Measurements from ENCODE around the gene GFOD1. TPM values are rescaled to one million over a fixed set of nuclear protein-coding genes. Genes with fewer than 3 reads are reported as not detected.

The GFOD1 gene
- polyA plus RNA-seq, 1 donor from 2014 or later: 7.0 TPM

- Histone ChIP-seq H3K79me2 (replicated peaks; ENCODE audit: insufficient read depth, low read length) (no peaks in the 10 kb centered on the region), H3K4me3 (ENCODE audit: low read length) (no peak overlapping the region), H3K27me3 (ENCODE audit: insufficient read depth, low read depth, low read length) (no peaks in the 10 kb centered on the region), H3K4me2 (ENCODE audit: low read length) (no peak overlapping the region), H3K9me3 (ENCODE audit: low read length) (no peaks in the 10 kb centered on the region), H3K27ac (ENCODE audit: low read length) (no peak overlapping the region), H2AFZ (ENCODE audit: low read depth, low read length) (no peak overlapping the region), H3K36me3 (ENCODE audit: insufficient read depth, low read length) (no peaks in the 10 kb centered on the region), H3K9me2 (ENCODE audit: insufficient read depth, low read length) (no peaks in the 10 kb centered on the region), H4K20me1 (ENCODE audit: insufficient read depth) (no peaks in the 10 kb centered on the region), H3F3A (ENCODE audit: insufficient read depth, low read length, poor library complexity, severe bottlenecking) (no peaks in the 10 kb centered on the region), H3K9ac (ENCODE audit: low read length) (no peak overlapping the region)
- no peak for TF ChIP-seq MXI1 (conservative IDR thresholded peaks at IDR 0.05; ENCODE audit: poor library complexity, severe bottlenecking)
- TF ChIP-seq, protein P1, sequence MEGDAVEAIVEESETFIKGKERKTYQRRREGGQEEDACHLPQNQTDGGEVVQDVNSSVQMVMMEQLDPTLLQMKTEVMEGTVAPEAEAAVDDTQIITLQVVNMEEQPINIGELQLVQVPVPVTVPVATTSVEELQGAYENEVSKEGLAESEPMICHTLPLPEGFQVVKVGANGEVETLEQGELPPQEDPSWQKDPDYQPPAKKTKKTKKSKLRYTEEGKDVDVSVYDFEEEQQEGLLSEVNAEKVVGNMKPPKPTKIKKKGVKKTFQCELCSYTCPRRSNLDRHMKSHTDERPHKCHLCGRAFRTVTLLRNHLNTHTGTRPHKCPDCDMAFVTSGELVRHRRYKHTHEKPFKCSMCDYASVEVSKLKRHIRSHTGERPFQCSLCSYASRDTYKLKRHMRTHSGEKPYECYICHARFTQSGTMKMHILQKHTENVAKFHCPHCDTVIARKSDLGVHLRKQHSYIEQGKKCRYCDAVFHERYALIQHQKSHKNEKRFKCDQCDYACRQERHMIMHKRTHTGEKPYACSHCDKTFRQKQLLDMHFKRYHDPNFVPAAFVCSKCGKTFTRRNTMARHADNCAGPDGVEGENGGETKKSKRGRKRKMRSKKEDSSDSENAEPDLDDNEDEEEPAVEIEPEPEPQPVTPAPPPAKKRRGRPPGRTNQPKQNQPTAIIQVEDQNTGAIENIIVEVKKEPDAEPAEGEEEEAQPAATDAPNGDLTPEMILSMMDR (IDR thresholded peaks at IDR 0.05; ENCODE audit: poor library complexity, severe bottlenecking): no peak
- TF ChIP-seq TAF1 (IDR thresholded peaks at IDR 0.05; ENCODE audit: low read depth): no peak
- TF ChIP-seq EP300 (conservative IDR thresholded peaks at IDR 0.05; ENCODE audit: poor library complexity, severe bottlenecking): no peak
- TF ChIP-seq RAD21 (conservative IDR thresholded peaks at IDR 0.05): no peak
- TF ChIP-seq, protein P2, sequence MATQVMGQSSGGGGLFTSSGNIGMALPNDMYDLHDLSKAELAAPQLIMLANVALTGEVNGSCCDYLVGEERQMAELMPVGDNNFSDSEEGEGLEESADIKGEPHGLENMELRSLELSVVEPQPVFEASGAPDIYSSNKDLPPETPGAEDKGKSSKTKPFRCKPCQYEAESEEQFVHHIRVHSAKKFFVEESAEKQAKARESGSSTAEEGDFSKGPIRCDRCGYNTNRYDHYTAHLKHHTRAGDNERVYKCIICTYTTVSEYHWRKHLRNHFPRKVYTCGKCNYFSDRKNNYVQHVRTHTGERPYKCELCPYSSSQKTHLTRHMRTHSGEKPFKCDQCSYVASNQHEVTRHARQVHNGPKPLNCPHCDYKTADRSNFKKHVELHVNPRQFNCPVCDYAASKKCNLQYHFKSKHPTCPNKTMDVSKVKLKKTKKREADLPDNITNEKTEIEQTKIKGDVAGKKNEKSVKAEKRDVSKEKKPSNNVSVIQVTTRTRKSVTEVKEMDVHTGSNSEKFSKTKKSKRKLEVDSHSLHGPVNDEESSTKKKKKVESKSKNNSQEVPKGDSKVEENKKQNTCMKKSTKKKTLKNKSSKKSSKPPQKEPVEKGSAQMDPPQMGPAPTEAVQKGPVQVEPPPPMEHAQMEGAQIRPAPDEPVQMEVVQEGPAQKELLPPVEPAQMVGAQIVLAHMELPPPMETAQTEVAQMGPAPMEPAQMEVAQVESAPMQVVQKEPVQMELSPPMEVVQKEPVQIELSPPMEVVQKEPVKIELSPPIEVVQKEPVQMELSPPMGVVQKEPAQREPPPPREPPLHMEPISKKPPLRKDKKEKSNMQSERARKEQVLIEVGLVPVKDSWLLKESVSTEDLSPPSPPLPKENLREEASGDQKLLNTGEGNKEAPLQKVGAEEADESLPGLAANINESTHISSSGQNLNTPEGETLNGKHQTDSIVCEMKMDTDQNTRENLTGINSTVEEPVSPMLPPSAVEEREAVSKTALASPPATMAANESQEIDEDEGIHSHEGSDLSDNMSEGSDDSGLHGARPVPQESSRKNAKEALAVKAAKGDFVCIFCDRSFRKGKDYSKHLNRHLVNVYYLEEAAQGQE (IDR thresholded peaks at IDR 0.05; ENCODE audit: borderline replicate concordance): no peak
- TF ChIP-seq POLR2AphosphoS5 (IDR thresholded peaks at IDR 0.05): no peak
- no peak for TF ChIP-seq SMC3 (conservative IDR thresholded peaks at IDR 0.05; ENCODE audit: poor library complexity)
- TF ChIP-seq EZH2 (IDR thresholded peaks at IDR 0.05; ENCODE audit: borderline replicate concordance, insufficient read depth, low read length, poor library complexity, severe bottlenecking): no peak
Observed at GRCh38 chr6:13435477-13436246, 51.7 kb downstream of the GFOD1 start.

GRCh38 chr6:13434777-13435176, 52.6 kb downstream of the GFOD1 start:
- Histone ChIP-seq H3K9me3 (ENCODE audit: low read length) (no peaks in the 10 kb centered on the region), H4K20me1 (ENCODE audit: insufficient read depth) (no peaks in the 10 kb centered on the region), H3K9ac (ENCODE audit: low read length) (no peak overlapping the region), H3K4me2 (ENCODE audit: low read length) (no peak overlapping the region), H3K9me2 (ENCODE audit: insufficient read depth, low read length) (no peaks in the 10 kb centered on the region), H3K4me3 (ENCODE audit: low read length) (no peak overlapping the region), H2AFZ (ENCODE audit: low read depth, low read length) (no peak overlapping the region), H3K27me3 (ENCODE audit: insufficient read depth, low read depth, low read length) (no peaks in the 10 kb centered on the region), H3K36me3 (ENCODE audit: insufficient read depth, low read length) (no peaks in the 10 kb centered on the region), H3K79me2 (replicated peaks; ENCODE audit: insufficient read depth, low read length) (no peaks in the 10 kb centered on the region), H3F3A (ENCODE audit: insufficient read depth, low read length, poor library complexity, severe bottlenecking) (no peaks in the 10 kb centered on the region), H3K27ac (ENCODE audit: low read length) (no peak overlapping the region)
- TF ChIP-seq, protein P2 (IDR thresholded peaks at IDR 0.05; ENCODE audit: borderline replicate concordance): no peak
- TF ChIP-seq TAF1 (IDR thresholded peaks at IDR 0.05; ENCODE audit: low read depth) (no peak), RAD21 (conservative IDR thresholded peaks at IDR 0.05) (no peak), SMC3 (conservative IDR thresholded peaks at IDR 0.05; ENCODE audit: poor library complexity) (no peak), MXI1 (conservative IDR thresholded peaks at IDR 0.05; ENCODE audit: poor library complexity, severe bottlenecking) (no peak), POLR2AphosphoS5 (IDR thresholded peaks at IDR 0.05) (no peak), EZH2 (IDR thresholded peaks at IDR 0.05; ENCODE audit: borderline replicate concordance, insufficient read depth, low read length, poor library complexity, severe bottlenecking) (no peak)
- TF ChIP-seq, protein P1 (IDR thresholded peaks at IDR 0.05; ENCODE audit: poor library complexity, severe bottlenecking): no peak
